NCI-H2029 (cell line): ENCODE results near the gene FOXP1.

ENCODE experiments used
- DNase-seq: peaks from one replicate; lab custom pipeline; 2025; lab: John Stamatoyannopoulos, UW

FOXP1 gene

GRCh38 chr3:71563827-71564226, 19.7 kb downstream of the FOXP1 start:
- peak; percentile 52 for DNase-seq

- DNase-seq, result no peak
Measured at GRCh38 chr3:71562938-71563337, 20.6 kb downstream of the FOXP1 start.

DNA sequence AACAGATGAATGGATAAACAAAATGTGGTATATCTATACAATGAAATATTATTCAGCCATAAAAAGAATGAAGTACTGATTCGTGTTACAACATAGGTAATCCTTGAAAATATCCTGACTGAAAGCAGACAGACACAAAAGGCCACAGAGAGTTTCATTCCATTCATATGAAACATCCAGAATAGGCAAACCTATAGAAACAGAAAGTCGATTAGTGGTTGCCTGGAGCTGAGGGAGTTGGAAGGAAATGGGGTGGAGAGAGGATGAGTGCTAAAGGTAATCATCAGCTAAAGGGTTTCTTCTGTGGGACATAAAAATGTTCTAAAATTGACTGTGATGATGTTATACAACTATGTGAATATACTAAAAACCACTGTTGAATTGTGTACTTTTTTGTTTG, 22.9 kb downstream of the FOXP1 start:
- DNase-seq, result no peak

DNA sequence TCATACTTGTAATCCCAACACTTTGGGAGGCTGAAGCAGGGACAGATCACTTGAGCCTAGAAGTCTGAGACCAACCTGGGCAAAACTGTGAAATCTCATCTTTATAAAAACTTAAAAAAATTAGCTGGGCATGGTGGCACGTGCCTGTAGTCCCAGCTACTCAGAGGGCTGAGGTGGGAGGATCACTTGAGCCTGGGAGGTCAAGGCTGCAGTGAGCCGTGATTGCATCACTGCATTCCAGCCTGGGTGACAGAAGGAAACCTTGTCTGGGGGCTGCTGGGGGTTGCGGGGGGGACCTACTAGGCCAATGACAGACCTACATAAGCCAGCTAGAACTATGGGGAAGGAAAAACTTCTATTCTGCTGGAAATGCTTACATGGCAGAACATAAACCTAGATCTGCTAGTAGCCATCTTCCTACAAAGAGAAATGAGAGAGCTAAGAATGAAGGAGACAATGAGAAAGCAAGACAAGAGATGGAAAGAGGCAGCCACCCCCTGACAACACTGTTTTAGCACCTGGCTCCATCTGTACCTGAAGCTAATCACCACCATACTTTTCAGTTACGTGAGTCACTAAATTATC, 23.9 kb downstream of the FOXP1 start:
- no peak for DNase-seq

DNA sequence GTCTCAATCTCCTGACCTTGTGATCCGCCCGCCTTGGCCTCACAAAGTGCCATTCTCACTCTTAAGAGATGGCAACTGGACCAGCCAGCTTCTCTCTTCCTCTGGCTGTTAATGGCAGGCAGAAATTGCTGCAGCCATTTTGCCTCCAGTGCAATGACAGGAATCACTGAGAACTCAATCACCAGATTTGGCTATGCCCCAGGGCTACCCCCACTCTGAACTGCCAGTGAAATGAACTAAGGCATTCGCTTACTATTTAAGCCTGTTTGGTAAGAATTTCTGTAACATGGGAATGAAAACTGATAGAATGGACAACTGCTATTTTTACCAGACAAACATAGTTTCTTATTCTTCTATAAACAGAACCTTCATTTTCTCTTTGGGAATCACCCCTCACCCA, 24.5 kb downstream of the FOXP1 start:
- no peak for DNase-seq

GRCh38 chr3:71554649-71555048, 28.9 kb downstream of the FOXP1 start:
- DNase-seq, result no peak

DNA sequence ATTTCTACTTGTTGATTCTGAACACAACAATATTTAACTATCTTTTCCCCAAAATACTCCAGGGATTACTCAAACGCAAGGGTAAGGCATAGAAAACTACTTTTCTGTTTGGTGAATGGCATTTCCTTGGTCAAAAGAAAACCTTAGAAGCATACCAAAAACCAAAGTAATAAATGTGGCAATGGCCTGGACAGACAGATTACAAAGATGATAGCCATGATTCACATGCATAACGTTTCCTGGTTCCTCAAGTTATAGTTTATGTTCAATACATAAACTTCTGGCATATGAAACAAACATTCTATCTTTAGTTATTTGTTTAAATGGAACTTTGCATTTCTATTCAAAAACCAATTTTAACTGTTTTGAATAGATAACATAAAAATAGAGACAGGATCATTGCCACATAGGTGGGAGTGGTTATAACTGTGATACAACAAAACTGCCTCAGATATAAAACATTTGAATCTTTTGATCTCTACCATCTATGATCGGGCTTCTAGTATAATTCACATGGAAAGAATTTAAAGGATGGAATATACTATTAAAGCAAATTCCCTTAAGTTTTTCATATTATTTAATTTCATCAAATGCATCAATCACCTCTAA, 32.1 kb downstream of the FOXP1 start:
- DNase-seq, result no peak

- DNase-seq, result no peak
Measured at GRCh38 chr3:71549951-71550350, 33.6 kb downstream of the FOXP1 start.

GRCh38 chr3:71548705-71549384, 34.7 kb downstream of the FOXP1 start:
- DNase-seq, result no peak

DNA sequence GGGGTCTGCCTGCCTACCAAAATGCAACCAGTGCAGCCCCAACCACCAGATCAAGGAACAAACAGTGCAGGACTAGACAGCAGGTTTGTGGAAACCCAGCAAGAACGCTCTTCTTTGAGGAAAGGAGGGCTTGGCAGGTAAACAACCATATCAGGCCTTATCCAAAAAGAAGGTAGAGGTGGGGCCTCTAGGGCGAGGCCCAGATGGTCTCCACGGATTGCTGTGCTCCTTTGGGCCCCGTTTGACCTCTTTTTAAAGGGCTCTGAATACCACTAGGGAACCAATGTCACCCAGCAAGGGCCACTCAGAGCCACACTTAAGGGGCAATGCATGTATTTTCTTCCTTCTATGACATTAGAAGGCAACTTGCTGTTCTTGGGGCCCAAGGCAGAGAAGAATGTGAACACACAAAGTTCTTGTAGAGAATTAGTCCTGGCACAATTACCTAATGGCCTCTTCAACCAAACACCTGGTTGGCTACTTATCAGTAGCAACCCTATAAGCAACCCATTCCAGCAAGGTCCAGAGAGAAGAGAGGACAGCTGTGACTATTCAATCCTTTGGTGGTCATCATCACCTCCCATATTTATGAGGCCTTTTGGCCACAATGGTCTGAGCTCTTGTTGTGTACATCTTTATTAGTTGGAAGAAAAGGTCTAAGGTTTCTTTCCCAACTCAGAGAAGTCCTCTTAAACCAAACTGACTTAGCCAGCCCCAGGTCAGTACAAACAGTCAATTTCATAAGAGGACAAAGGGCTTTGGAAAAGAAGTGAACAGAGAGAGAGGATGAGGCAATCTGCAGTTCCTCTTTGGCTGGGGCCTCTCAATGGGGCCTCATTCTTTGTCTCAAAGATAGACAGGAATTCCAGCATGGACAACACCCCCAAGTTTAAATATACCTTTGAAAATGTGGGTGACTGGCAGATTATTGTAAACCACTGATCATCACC, 36.0 kb downstream of the FOXP1 start:
- DNase-seq, result no peak

DNA sequence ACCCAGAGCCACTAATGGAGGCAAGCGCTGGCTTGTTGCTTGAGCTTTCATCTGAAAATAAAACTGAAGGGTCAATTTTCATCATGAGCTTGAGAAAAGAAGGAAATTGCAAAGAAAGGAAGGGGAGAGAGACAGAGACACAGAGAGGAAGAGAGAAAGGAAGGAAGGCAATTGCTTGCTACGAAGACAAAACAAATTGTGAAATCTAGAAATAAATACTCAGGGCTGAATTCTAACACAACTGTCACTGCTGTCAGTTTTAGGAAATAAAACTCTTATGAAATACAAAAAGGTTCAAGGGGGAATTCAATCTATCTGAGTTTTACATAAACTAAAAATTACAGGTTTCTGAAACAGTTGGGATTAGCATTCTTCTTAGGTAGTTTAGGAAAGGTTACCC, 36.7 kb downstream of the FOXP1 start:
- DNase-seq, result no peak

DNA sequence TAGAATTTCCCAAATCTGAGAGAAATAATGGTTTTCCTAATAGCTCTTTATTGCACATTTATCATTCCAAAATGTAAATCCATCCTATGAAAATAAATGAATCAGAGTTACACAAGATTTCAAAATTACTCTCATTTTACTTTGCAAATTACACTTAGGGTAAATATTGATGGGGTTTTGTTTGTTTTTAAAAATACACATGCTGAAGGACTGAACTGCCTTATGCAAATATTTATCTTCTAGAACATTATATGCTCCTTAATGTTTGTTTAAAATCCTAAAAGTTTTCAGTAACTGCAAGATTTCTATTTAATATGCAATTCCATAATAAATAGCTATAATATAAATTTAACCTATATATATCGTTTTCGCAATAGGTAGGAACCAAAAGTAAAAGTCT, 38.2 kb downstream of the FOXP1 start:
- DNase-seq, result no peak

GRCh38 chr3:71543371-71544016, 40.0 kb downstream of the FOXP1 start:
- no peak for DNase-seq

DNA sequence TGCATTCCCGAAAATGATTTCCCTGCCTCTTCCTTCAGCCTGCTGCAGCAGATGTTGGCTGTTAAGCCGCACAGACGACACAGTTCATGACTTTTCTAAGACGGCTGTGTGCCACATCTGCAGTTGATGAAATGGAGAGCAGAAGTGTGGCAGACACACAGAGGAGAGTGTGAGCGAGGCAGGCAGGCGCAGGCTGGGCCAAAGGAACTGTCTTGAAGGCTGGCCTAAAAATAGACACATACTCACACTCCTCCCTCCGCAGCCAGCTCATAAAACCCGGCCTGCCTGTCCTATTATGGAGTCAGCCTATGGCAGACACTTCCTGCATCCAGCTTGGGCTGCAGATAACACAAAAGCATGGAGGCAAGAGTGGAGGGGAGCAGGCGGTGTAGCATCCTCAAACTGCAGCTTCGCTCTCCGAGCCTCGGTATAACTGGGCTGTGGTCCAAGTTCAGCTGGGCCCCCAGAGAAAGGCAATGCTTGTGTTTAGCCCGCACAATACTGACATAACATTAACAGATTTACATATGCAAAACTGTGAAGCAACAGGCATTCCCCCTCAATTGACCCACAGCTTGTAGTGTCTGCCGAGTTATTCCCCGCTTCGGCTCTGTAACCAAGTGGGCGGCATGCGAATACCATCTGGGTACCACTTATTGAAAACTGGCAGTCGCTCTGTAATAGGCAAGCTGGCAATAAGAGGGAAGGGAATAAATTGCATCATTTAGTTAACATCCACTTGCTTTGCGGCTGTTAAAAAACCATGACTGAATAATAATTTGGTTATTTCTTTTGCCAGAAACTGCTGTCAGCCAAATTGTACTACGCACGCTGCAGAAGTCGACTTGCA, 40.8 kb downstream of the FOXP1 start:
- no peak for DNase-seq

GRCh38 chr3:71541313-71541712, 42.2 kb downstream of the FOXP1 start:
- no peak for DNase-seq

GRCh38 chr3:71537211-71537611, 46.3 kb downstream of the FOXP1 start:
- no peak for DNase-seq

DNA sequence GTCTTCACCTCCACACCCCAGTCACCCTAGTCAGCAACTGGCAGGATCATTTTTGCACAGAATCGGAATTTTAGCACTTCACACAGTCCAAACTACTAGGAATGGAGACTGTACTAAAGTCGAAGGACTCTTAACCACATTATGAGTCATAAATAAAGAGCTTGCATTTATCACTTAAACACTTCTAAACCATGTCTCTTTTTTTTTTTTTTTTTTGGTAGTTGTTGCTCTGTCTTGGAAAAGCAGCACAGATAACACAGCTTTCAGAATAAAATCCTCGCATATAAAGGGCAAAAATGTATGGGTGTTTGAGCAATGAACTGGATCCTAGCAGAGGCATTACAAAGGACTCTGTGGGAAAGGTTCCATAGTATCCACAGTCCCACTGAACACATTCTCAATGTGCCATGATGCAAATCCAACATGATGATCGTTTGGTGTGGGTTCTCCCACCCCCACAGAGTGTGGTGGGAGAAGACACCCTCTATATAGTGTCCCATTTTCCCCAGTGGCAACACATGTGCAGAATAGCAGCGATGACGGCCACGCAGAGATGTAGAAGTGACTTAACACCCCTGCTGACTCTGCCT, 47.1 kb downstream of the FOXP1 start:
- no peak for DNase-seq

DNA sequence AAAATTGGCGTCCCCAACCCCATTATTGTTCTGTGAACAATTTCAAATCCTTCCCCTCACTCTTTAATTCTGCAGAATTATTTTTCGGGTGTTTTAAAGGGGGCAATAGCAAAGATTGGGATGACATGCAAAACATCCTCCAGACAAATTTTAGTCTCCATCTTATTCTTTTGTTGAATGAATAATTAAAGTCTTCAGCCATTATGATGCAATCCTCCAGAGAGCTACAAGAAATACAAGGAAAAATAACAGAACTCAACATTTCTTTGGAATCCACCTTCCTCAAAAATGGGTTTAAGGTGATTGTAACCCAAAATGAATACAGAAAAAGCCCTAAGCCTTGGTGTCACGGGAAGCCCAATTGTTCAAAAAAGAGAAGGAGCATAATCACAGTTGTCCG, 49.9 kb downstream of the FOXP1 start:
- DNase-seq, result no peak

- no peak for DNase-seq
Measured at GRCh38 chr3:71532639-71533395, 50.7 kb downstream of the FOXP1 start.
